Measurements from ENCODE around the gene RPL13. TPM values are rescaled to one million over a fixed set of nuclear protein-coding genes. Genes with fewer than 3 reads are reported as not detected.

The RPL13 gene
- total and polyA plus RNA-seq, 4 donors: 699 to 2,663 (median 1,571) TPM

DNA sequence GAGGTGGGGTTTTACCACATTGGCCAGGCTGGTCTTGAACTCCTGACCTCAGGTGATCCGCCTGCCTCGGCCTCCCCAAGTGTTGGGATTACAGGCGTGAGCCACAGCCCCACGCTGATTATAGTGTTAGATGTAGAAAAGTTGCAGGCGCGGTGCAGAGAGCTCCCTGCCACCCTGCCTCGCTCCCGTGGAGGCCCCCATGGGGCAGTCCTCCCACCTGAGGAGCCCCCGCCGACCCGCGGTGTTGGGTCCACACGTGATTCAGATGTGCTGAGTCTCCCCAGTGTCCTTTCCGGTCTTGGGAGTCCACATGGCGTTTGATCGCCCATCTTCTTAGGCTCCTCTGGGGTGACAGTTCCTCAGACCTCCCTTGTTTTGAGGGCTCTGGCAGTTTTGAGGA lies 5.2 kb upstream of the RPL13 start:
- H3K4me1 ChIP-seq (ENCODE audit: control insufficient read depth in 4 of 4, insufficient read depth in 4 of 4, low read length in 3 of 4): peaks cover 4 to 11% (median 8%) of the 10 kb centered on the region in 4 donors
- no peaks in the 10 kb centered on the region for H3K9me3 ChIP-seq (ENCODE audit: control insufficient read depth in 4 of 4, low read length in 3 of 4)
- DNase-seq (ENCODE audit: low spot score): no peak
- H3K4me3 ChIP-seq (ENCODE audit: low read depth in 1 of 3, low read length in 3 of 3): no peak overlapping the region
- H3K9ac ChIP-seq (ENCODE audit: low read depth in 1 of 2, low read length in 2 of 2): no peak overlapping the region
- WGBS: 96% methylated on average over 16 of the region's 16 CpGs
- H3K36me3 ChIP-seq (ENCODE audit: control insufficient read depth in 4 of 4, insufficient read depth in 3 of 4, low read depth in 1 of 4, low read length in 3 of 4): peaks cover 7 to 47% (median 19%) of the 10 kb centered on the region in 4 donors
- H3K27me3 ChIP-seq (ENCODE audit: control insufficient read depth in 4 of 4, insufficient read depth in 4 of 4, low read length in 3 of 4): no peaks in the 10 kb centered on the region
- TF ChIP-seq EGR1 (IDR thresholded peaks at IDR 0.05; ENCODE audit: low read depth in 2 of 2) (no peak), FOXA1 (IDR thresholded peaks at IDR 0.05) (no peak), SP1 (IDR thresholded peaks at IDR 0.05) (no peak), FOXA2 (IDR thresholded peaks at IDR 0.05) (no peak), NR2F2 (IDR thresholded peaks at IDR 0.05) (no peak), RXRA (IDR thresholded peaks at IDR 0.05) (no peak), RAD21 (IDR thresholded peaks at IDR 0.05) (no peak), TAF1 (conservative IDR thresholded peaks at IDR 0.05) (no peak), HNF4A (conservative IDR thresholded peaks at IDR 0.05) (no peak), GABPA (IDR thresholded peaks at IDR 0.05 in 1 of 2, conservative IDR thresholded peaks at IDR 0.05 in 1 of 2) (no peak), JUND (IDR thresholded peaks at IDR 0.05) (no peak), YY1 (IDR thresholded peaks at IDR 0.05) (no peak)
- TF ChIP-seq, protein P1, sequence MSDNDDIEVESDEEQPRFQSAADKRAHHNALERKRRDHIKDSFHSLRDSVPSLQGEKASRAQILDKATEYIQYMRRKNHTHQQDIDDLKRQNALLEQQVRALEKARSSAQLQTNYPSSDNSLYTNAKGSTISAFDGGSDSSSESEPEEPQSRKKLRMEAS (IDR thresholded peaks at IDR 0.05): no peak
- TF ChIP-seq, protein P2, sequence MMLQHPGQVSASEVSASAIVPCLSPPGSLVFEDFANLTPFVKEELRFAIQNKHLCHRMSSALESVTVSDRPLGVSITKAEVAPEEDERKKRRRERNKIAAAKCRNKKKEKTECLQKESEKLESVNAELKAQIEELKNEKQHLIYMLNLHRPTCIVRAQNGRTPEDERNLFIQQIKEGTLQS (IDR thresholded peaks at IDR 0.05): no peak
- TF ChIP-seq, protein P3, sequence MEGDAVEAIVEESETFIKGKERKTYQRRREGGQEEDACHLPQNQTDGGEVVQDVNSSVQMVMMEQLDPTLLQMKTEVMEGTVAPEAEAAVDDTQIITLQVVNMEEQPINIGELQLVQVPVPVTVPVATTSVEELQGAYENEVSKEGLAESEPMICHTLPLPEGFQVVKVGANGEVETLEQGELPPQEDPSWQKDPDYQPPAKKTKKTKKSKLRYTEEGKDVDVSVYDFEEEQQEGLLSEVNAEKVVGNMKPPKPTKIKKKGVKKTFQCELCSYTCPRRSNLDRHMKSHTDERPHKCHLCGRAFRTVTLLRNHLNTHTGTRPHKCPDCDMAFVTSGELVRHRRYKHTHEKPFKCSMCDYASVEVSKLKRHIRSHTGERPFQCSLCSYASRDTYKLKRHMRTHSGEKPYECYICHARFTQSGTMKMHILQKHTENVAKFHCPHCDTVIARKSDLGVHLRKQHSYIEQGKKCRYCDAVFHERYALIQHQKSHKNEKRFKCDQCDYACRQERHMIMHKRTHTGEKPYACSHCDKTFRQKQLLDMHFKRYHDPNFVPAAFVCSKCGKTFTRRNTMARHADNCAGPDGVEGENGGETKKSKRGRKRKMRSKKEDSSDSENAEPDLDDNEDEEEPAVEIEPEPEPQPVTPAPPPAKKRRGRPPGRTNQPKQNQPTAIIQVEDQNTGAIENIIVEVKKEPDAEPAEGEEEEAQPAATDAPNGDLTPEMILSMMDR (IDR thresholded peaks at IDR 0.05; ENCODE audit: low read depth, low read length, missing input control): no peak
- TF ChIP-seq, protein P4, sequence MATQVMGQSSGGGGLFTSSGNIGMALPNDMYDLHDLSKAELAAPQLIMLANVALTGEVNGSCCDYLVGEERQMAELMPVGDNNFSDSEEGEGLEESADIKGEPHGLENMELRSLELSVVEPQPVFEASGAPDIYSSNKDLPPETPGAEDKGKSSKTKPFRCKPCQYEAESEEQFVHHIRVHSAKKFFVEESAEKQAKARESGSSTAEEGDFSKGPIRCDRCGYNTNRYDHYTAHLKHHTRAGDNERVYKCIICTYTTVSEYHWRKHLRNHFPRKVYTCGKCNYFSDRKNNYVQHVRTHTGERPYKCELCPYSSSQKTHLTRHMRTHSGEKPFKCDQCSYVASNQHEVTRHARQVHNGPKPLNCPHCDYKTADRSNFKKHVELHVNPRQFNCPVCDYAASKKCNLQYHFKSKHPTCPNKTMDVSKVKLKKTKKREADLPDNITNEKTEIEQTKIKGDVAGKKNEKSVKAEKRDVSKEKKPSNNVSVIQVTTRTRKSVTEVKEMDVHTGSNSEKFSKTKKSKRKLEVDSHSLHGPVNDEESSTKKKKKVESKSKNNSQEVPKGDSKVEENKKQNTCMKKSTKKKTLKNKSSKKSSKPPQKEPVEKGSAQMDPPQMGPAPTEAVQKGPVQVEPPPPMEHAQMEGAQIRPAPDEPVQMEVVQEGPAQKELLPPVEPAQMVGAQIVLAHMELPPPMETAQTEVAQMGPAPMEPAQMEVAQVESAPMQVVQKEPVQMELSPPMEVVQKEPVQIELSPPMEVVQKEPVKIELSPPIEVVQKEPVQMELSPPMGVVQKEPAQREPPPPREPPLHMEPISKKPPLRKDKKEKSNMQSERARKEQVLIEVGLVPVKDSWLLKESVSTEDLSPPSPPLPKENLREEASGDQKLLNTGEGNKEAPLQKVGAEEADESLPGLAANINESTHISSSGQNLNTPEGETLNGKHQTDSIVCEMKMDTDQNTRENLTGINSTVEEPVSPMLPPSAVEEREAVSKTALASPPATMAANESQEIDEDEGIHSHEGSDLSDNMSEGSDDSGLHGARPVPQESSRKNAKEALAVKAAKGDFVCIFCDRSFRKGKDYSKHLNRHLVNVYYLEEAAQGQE (IDR thresholded peaks at IDR 0.05): no peak
- H3K27ac ChIP-seq (ENCODE audit: low read depth in 1 of 2, low read length in 2 of 2): no peak overlapping the region

DNA sequence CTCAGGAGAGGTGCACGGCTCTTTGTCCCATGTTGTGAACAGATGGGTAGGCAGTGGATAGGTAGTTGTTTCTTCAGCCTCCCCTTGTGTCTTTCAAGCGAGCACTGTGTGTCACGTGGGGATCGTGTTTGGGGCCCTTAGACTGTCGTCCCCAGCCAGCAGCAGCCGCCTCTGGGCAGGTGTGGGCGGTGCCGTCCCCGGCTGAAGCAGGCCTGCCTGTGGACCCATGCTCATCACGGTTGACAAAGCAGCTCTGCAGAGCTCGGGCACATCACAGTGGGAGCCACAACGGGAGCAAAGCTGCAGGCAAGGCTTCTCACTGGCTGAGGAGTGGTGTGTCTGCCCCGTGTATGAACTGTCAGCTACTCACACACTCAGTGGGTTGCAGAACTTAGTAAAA lies 4.7 kb upstream of the RPL13 start:
- no peak overlapping the region for H3K27ac ChIP-seq (ENCODE audit: low read depth in 1 of 2, low read length in 2 of 2)
- H3K9ac ChIP-seq (ENCODE audit: low read depth in 1 of 2, low read length in 2 of 2): no peak overlapping the region
- peaks cover 4 to 11% (median 8%) of the 10 kb centered on the region in 4 donors for H3K4me1 ChIP-seq (ENCODE audit: control insufficient read depth in 4 of 4, insufficient read depth in 4 of 4, low read length in 3 of 4)
- H3K36me3 ChIP-seq (ENCODE audit: control insufficient read depth in 4 of 4, insufficient read depth in 3 of 4, low read depth in 1 of 4, low read length in 3 of 4): peaks cover 7 to 46% (median 18%) of the 10 kb centered on the region in 4 donors
- no peaks in the 10 kb centered on the region for H3K9me3 ChIP-seq (ENCODE audit: control insufficient read depth in 4 of 4, low read length in 3 of 4)
- no peaks in the 10 kb centered on the region for H3K27me3 ChIP-seq (ENCODE audit: control insufficient read depth in 4 of 4, insufficient read depth in 4 of 4, low read length in 3 of 4)
- no peak overlapping the region for H3K4me3 ChIP-seq (ENCODE audit: low read depth in 1 of 3, low read length in 3 of 3)
- WGBS: 92% methylated on average over 13 of the region's 13 CpGs
- no peak for DNase-seq (ENCODE audit: low spot score)
- TF ChIP-seq HNF4A (conservative IDR thresholded peaks at IDR 0.05): no peak
- TF ChIP-seq, protein P5, sequence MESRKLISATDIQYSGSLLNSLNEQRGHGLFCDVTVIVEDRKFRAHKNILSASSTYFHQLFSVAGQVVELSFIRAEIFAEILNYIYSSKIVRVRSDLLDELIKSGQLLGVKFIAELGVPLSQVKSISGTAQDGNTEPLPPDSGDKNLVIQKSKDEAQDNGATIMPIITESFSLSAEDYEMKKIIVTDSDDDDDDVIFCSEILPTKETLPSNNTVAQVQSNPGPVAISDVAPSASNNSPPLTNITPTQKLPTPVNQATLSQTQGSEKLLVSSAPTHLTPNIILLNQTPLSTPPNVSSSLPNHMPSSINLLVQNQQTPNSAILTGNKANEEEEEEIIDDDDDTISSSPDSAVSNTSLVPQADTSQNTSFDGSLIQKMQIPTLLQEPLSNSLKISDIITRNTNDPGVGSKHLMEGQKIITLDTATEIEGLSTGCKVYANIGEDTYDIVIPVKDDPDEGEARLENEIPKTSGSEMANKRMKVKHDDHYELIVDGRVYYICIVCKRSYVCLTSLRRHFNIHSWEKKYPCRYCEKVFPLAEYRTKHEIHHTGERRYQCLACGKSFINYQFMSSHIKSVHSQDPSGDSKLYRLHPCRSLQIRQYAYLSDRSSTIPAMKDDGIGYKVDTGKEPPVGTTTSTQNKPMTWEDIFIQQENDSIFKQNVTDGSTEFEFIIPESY (IDR thresholded peaks at IDR 0.05): no peak
- TF ChIP-seq JUND (IDR thresholded peaks at IDR 0.05): no peak
- no peak for TF ChIP-seq TAF1 (conservative IDR thresholded peaks at IDR 0.05)
- TF ChIP-seq RXRA (IDR thresholded peaks at IDR 0.05): no peak
- TF ChIP-seq, protein P1 (IDR thresholded peaks at IDR 0.05): no peak
- TF ChIP-seq, protein P3 (IDR thresholded peaks at IDR 0.05; ENCODE audit: low read depth, low read length, missing input control): no peak
- TF ChIP-seq YY1 (IDR thresholded peaks at IDR 0.05): no peak
- no peak for TF ChIP-seq SP1 (IDR thresholded peaks at IDR 0.05)
- TF ChIP-seq NR2F2 (IDR thresholded peaks at IDR 0.05): no peak
- TF ChIP-seq HNF4G (IDR thresholded peaks at IDR 0.05): no peak
- TF ChIP-seq FOXA2 (IDR thresholded peaks at IDR 0.05): no peak
- no peak for TF ChIP-seq FOXA1 (IDR thresholded peaks at IDR 0.05)
- TF ChIP-seq, protein P2 (IDR thresholded peaks at IDR 0.05): no peak
